Measurements from ENCODE around the gene KRT28. TPM values are rescaled to one million over a fixed set of nuclear protein-coding genes. Genes with fewer than 3 reads are reported as not detected.

Gene KRT28
- total and polyA plus RNA-seq, 2 of the 8 experiments (the other 6 are each of a cell fraction or from before 2014, with no cell fraction given) = not detected

GRCh38 chr17:40836020-40836419 is 36.3 kb upstream of the KRT28 start (continued):
- no peak for TF ChIP-seq KDM1A (IDR thresholded peaks at IDR 0.05; ENCODE audit: borderline replicate concordance, low read length)
- no peak for TF ChIP-seq CBX5 (IDR thresholded peaks at IDR 0.05; ENCODE audit: low read depth, low read length)
- no peak for TF ChIP-seq CHD1 (IDR thresholded peaks at IDR 0.05; ENCODE audit: low read depth, low read length)
- TF ChIP-seq NANOG (IDR thresholded peaks at IDR 0.05; ENCODE audit: insufficient read depth, low read depth, low read length, poor library complexity, severe bottlenecking) = no peak
- TF ChIP-seq EZH2 (IDR thresholded peaks at IDR 0.05; ENCODE audit: low read depth, low read length, severe bottlenecking) = no peak
- TF ChIP-seq KDM4A (IDR thresholded peaks at IDR 0.05; ENCODE audit: low read depth, low read length, severe bottlenecking) = no peak
